GM19328 (cell line): ENCODE data around the gene TEX261.
"Not testable (repeated sequence)": the region's sequence is repeated elsewhere in the genome, so short reads cannot be mapped to it uniquely, and the experiment has no call there.

Source experiments
- ATAC-seq: cut with Tn5 transposase; IDR thresholded peaks from one replicate; pipeline ENCODE4 v1.9.1; 2021; ENCODE audit warnings: mild to moderate bottlenecking, moderate library complexity; ENCODE audit not compliant: unreplicated experiment

TEX261 gene

DNA sequence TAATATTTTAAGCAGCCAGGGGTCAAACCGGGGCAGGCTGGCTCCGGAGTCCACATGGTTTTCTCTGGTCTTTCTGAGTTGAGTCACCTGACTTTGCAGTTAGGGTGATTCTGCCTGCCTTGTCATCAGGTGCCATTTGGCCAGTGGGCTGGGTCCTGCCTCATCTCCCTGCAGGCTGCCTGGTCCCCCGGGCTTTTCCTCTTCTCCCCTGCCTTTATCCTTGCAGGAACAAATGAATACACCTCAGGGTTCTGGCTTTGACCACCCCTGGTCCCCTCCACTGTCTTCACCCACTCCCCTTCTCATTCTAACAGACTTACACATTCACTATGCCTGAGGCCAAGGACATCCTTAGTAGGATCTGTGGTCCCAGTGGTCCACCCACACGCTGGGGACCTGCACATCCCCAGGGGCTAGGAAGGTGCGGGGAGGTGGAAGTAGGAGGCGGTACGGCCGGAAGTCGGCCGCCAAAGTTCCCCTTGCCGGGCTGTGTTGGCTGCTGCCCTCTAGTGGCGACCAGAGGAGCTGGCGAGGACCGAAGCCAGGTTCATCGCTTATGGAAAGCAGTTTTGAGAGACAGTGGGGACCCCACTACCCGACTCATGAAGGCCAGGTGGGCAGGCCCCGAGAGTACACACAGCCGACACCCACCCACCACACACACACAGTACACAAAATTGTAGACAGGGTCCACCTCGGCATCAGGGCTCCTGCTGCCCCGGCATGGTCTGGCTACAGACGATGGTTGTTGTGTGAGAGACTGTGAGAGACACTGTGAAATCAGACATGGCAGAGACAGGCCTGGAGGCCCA is 6.3 kb upstream of the TEX261 start:
- ATAC-seq: peak; percentile 91

GRCh38 chr2:70999931-71000330 is 5.3 kb upstream of the TEX261 start:
- ATAC-seq: not testable (repeated sequence)

DNA sequence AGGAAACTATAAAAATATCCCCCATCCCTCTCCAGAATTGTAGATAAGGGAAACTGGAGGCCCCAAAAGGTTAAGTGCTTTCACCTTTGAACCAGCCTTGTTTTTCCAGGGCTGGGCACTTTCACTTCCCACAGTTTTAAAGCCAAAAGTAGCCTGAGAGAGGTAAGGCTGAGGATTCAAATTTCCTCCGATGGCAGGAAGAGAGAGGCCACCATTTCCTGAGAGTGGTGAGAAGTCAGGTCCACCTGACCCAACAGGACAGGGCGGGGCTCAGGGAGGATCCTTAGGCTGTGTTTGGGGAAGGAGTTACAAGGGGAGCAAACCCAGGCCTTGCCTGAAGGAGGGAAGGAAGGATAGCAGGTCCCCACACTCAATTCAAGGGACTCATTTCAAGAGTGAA is 4.7 kb upstream of the TEX261 start:
- ATAC-seq: no peak

DNA sequence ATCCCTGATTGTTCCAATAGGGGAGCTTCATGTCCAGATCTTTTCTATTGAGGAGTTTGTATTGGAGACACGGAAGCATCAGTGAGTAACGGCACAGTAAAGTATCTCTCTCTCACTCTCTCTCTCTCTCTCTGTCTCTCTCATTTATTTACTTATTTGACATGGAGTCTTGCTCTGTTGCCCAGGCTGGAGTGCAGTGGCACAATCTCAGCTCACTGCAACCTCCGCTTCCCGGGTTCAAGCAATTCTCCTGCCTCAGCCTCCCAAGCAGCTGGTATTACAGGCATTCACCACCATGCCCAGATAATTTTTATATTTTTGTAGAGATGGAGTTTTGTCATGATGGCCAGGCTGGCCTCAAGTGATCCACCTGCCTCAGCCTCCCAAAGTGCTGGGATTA is 4.2 kb upstream of the TEX261 start:
- not testable (repeated sequence) for ATAC-seq

- ATAC-seq: peak; percentile 33
Observed at GRCh38 chr2:70995426-70995729, 705 bp upstream of the TEX261 start.

GRCh38 chr2:70994009-70994698 is 519 bp downstream of the TEX261 start:
- ATAC-seq: peak; percentile 29

- no peak for ATAC-seq
Observed at GRCh38 chr2:70992945-70993853, 1.5 kb downstream of the TEX261 start.

DNA sequence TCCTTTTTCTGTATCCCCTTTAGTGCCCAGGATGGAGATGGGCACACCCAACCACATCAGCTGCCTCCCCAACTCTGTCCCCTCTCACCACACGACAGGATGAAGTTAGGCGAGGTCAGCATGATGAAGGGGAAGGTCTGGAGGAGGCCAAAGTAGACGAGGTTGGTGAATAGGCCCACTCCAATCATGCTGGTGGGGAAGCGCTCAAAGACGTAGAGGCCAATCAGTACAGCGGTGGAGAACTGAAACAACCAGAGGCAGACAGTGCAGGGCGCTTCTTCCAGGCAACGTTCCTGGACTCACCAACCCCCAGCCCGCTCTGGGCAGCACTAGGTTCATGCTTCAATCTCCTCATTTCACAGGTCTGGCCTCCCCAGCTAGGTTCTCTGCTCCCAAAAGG is 2.9 kb downstream of the TEX261 start:
- ATAC-seq: no peak

GRCh38 chr2:70991142-70991541 is 3.5 kb downstream of the TEX261 start:
- no peak for ATAC-seq

DNA sequence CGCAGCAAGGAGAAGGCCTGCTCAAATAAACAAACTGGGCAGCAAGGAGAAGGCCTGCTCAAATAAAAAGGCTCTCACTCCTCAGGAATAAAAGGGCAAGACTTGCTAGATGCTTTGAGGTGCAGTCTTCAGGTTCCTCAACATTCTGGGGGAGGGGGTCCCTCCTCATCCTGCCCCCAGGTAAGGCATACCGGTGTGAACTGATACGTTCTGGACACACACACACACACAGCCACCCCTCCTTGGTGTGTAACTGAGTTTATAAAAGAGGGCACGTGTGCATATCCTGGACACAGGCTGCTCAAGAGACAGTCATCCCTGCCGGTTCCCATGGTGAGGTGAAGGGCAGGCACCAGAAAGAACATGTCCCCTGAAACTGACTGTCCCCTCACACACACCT is 4.5 kb downstream of the TEX261 start:
- no peak for ATAC-seq

DNA sequence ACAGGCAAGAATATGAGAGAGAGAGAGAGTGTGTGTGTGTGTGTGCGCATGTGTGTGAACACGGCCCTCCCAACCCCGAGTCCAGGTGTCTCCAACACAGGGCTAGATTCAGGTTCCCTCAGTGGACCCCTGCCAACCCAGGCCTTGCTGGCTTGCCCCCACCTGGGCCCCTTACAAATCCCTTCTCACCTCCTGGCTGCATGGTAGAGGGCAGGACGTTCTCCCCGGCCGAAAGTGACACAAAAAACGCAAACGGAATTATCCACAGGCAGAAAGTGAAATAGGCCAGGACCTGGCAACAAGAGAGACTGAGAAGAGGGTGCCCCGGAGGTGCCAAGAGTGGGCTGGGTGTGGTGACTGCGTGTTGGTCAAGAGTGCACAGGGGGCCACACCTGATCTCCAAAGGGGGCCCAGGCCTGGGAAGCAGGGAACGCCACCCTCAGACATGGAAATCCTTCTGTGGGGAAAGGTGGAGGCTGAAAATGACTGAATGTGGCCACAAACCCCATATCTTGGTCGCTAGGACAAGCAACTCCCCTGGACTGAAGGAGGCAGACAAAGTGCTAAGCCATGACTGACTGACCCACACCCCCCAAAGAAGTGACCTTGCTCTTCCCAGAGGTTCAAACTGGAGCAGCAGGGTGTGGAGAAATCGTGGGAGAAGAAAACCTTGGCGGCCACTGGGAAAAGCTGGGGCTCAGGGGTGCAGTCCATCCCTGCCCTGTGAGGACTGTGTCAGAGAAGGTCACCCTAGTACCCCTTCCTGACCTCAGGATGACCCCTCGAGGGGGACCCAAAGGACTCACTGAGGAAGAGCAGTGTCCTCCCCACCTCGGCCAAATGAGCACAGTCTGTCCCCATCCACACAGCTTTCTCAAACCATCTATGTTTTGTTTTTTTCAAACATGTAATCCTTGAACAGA is 5.7 kb downstream of the TEX261 start:
- no peak for ATAC-seq

GRCh38 chr2:70988151-70988550 is 6.5 kb downstream of the TEX261 start:
- no peak for ATAC-seq

- no peak for ATAC-seq
Observed at GRCh38 chr2:70987386-70987785, 7.3 kb downstream of the TEX261 start.

DNA sequence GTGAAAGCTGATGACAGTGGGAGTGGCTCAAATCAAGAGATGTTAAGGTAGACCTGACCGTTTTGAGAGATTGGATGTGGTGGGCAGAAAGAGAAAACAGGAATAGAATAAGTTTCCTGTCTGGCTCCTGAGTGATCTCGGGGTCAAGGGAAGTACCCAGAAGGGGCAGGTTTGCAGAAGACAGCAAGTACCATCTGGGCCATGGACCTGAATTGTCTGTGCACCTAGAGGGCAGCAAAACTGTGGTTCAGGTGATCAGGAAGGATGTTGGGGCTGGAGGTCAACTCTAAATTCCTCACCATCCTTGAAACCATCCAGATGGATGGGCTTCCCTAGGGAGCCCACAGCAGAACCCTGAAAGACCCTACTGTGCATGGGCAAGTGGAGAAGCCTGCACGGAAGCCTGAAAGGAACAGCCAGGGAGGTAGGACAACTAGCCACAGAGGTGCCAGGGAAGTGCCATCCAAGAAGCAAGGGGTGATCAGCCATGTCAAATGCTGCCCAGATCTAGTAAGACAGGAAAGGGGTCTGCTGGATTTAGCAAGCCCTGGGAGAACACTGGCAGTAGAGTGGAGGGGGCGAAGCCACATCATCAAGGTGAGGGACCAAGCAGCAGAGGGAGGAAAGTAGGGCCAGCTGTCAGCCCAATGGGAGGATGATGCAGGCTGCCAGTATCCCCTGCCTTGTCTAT is 8.0 kb downstream of the TEX261 start:
- ATAC-seq: no peak

- ATAC-seq: no peak
Observed at GRCh38 chr2:70985956-70986355, 8.7 kb downstream of the TEX261 start.

DNA sequence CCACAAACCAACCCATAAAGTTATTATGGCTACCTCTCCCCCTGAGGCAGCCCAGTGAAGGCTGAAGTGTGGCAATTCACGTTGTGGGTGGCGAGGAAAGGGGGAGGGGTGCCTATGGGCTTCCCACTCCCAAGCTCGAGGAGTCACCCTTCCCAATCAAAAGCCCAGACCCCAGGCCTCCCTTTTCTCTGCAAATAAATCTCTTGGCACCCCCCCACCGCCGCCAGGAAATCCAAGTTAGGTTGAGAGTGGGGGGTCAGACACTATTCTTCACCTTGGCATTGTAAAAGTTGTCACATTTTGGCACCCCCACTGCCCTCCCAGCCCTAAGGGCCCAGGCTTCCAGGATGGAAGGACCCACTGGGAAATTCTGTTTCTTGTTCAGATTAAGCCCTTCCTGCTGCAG is 9.4 kb downstream of the TEX261 start:
- ATAC-seq: no peak

GRCh38 chr2:70984576-70985282 is 9.9 kb downstream of the TEX261 start:
- ATAC-seq: peak; percentile 93

DNA sequence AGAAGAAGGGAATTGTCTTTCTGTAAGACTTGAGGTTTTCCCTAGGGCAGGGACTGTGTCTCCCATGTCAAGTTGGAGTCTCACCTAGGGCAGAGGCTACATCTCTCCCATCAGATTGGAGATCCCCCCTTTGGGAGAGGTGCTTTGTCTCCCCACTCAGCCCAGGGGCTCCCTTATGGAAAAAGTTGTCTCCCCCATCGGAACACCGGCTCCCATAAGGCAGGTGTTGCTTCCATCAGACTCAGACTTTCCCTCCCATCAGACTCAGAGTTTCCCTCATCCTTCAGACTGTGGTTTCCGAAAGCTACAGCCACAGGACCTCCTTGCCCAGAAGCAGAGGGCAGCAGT is 10.5 kb downstream of the TEX261 start:
- no peak for ATAC-seq

DNA sequence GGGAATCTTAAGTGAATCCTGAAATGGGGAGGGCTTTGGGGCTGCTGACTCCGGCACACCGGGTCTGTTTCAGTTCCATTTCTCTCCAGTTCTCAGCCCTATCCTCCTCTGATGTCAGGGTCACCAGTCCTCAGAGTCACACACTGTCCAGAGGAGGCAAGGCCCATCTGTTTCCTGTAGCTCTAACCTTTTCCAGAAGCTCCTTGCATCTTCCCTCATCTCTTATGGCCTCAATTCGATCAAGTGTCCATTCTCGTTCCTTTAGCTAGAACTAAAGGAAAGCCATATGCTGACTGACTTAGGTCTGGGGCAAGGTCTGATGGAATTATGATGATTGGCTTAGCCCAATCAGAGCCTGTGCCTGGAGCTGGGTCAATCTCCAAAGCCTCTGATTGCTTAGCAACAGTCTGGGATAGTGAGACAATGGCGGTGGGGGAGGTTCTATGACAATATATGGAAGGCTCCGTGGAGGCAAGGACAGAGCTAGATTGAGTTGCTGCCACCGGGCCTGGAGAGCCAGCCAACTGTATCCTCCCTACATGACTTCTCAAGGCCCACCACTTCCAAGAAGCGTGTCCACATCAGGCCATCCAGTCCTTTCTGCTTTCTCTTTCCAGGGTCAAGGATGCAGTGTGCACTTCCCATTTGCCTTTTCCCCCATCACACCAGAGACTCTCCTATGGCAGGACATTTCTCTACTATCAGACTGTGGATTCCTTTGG is 11.0 kb downstream of the TEX261 start:
- no peak for ATAC-seq
